ENCODE data around the gene GREB1.

Gene GREB1

GRCh38 chr2:11540996-11541692 is 7.3 kb downstream of the GREB1 start:
- no peak for DNase-seq

GRCh38 chr2:11541693-11542274 is 7.9 kb downstream of the GREB1 start:
- DNase-seq: no peak

- DNase-seq: no peak
Observed at GRCh38 chr2:11542275-11542819, 8.5 kb downstream of the GREB1 start.

GRCh38 chr2:11543337-11544216 is 9.7 kb downstream of the GREB1 start:
- no peak for DNase-seq

GRCh38 chr2:11546072-11546471 is 12.2 kb downstream of the GREB1 start:
- DNase-seq: no peak

GRCh38 chr2:11547912-11548497 is 14.2 kb downstream of the GREB1 start:
- DNase-seq: no peak

GRCh38 chr2:11550302-11550701 is 16.5 kb downstream of the GREB1 start:
- no peak for DNase-seq

GRCh38 chr2:11550901-11551568 is 17.2 kb downstream of the GREB1 start:
- no peak for DNase-seq

- DNase-seq: no peak
Observed at GRCh38 chr2:11551569-11552259, 17.9 kb downstream of the GREB1 start.

- DNase-seq: no peak
Observed at GRCh38 chr2:11552260-11552638, 18.4 kb downstream of the GREB1 start.

- peak; percentile 16 for DNase-seq
Observed at GRCh38 chr2:11553661-11554398, 20.0 kb downstream of the GREB1 start.

- no peak for DNase-seq
Observed at GRCh38 chr2:11554399-11554716, 20.5 kb downstream of the GREB1 start.

- DNase-seq: no peak
Observed at GRCh38 chr2:11556101-11556806, 22.4 kb downstream of the GREB1 start.

- no peak for DNase-seq
Observed at GRCh38 chr2:11558214-11558886, 24.5 kb downstream of the GREB1 start.

GRCh38 chr2:11559066-11559785 is 25.4 kb downstream of the GREB1 start:
- DNase-seq: no peak

- no peak for DNase-seq
Observed at GRCh38 chr2:11559786-11560155, 25.9 kb downstream of the GREB1 start.

- DNase-seq: no peak
Observed at GRCh38 chr2:11560806-11561205, 27.0 kb downstream of the GREB1 start.

- DNase-seq: no peak
Observed at GRCh38 chr2:11562011-11562410, 28.2 kb downstream of the GREB1 start.

GRCh38 chr2:11562476-11562875 is 28.6 kb downstream of the GREB1 start:
- no peak for DNase-seq

Data from GF-D8 (cell line).